ENCODE results near the gene CAT. TPM values are rescaled to one million over a fixed set of nuclear protein-coding genes. Genes with fewer than 3 reads are reported as not detected.

CAT gene
- total RNA-seq, 1 donor from 2014 or later: 29.2 TPM

GRCh38 chr11:34451053-34451452, 12.3 kb downstream of the CAT start:
- TF ChIP-seq, protein P1, sequence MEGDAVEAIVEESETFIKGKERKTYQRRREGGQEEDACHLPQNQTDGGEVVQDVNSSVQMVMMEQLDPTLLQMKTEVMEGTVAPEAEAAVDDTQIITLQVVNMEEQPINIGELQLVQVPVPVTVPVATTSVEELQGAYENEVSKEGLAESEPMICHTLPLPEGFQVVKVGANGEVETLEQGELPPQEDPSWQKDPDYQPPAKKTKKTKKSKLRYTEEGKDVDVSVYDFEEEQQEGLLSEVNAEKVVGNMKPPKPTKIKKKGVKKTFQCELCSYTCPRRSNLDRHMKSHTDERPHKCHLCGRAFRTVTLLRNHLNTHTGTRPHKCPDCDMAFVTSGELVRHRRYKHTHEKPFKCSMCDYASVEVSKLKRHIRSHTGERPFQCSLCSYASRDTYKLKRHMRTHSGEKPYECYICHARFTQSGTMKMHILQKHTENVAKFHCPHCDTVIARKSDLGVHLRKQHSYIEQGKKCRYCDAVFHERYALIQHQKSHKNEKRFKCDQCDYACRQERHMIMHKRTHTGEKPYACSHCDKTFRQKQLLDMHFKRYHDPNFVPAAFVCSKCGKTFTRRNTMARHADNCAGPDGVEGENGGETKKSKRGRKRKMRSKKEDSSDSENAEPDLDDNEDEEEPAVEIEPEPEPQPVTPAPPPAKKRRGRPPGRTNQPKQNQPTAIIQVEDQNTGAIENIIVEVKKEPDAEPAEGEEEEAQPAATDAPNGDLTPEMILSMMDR (IDR thresholded peaks at IDR 0.05; ENCODE audit: unreplicated experiment): no peak
- peaks cover 19% of the 10 kb centered on the region for H3K36me3 Mint-ChIP-seq
- no peak for DNase-seq (ENCODE audit: low spot score in 2 of 2, unreplicated experiment in 2 of 2)
- H3K27ac Mint-ChIP-seq: no peak overlapping the region
- no peak overlapping the region for H3K4me3 Mint-ChIP-seq
- H3K27me3 Mint-ChIP-seq (ENCODE audit: low read depth): no peaks in the 10 kb centered on the region
- no peaks in the 10 kb centered on the region for H3K4me1 Mint-ChIP-seq
- H3K9me3 Mint-ChIP-seq: no peaks in the 10 kb centered on the region

DNA sequence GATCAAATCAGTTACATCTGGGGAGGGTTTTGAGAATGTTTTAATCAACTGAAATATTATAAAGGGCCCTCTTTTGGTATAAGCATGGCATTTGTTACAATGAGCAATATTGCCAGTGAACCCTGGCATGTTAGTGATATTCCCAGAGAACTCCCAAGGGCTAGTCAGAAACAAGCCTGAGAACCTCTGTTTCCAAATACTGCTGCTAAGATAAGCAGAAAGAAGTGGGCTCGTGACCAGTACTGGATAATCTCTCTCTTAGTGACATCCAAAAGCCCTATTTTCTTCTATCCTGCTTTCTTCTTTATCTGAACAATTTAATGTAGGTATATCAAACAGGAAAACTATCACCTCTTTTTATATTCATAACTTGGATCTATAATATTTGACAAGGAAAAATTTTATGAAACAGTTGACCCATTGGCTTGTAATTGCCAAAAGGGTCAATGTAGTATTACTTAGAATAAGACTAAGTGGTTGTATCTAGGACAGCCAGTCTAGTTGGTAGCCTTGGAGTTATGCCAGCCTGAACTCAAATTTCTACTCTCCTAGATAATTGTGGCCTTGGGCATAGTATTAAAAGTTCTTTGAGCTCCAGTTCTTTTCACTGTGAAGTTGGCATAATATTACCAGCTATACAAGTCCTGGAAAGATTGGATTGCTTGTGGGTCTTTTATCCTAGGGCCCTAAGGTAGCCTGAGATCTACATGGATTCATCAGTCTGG, 15.7 kb downstream of the CAT start:
- TF ChIP-seq, protein P1 (IDR thresholded peaks at IDR 0.05; ENCODE audit: unreplicated experiment): no peak
- Mint-ChIP-seq H3K4me3 (no peak overlapping the region), H3K9me3 (no peaks in the 10 kb centered on the region), H3K27me3 (ENCODE audit: low read depth) (no peaks in the 10 kb centered on the region), H3K4me1 (no peaks in the 10 kb centered on the region), H3K27ac (no peak overlapping the region), H3K36me3 (peaks cover 39% of the 10 kb centered on the region)
- no peak for DNase-seq (ENCODE audit: low spot score in 2 of 2, unreplicated experiment in 2 of 2)

- Mint-ChIP-seq H3K27me3 (ENCODE audit: low read depth) (no peaks in the 10 kb centered on the region), H3K27ac (no peak overlapping the region), H3K4me3 (no peak overlapping the region), H3K9me3 (no peaks in the 10 kb centered on the region), H3K4me1 (no peaks in the 10 kb centered on the region), H3K36me3 (peaks cover 41% of the 10 kb centered on the region)
- TF ChIP-seq, protein P1 (IDR thresholded peaks at IDR 0.05; ENCODE audit: unreplicated experiment): no peak
- DNase-seq (ENCODE audit: low spot score in 2 of 2, unreplicated experiment in 2 of 2): no peak
These were observed 18.9 kb downstream of the CAT start for GRCh38 chr11:34457607-34458006.

GRCh38 chr11:34458525-34458924, 19.8 kb downstream of the CAT start:
- H3K4me1 Mint-ChIP-seq: no peaks in the 10 kb centered on the region
- H3K36me3 Mint-ChIP-seq: peaks cover 43% of the 10 kb centered on the region
- no peak for DNase-seq (ENCODE audit: low spot score in 2 of 2, unreplicated experiment in 2 of 2)
- H3K27ac Mint-ChIP-seq: no peak overlapping the region
- H3K9me3 Mint-ChIP-seq: no peaks in the 10 kb centered on the region
- H3K27me3 Mint-ChIP-seq (ENCODE audit: low read depth): no peaks in the 10 kb centered on the region
- TF ChIP-seq, protein P1 (IDR thresholded peaks at IDR 0.05; ENCODE audit: unreplicated experiment): no peak
- H3K4me3 Mint-ChIP-seq: no peak overlapping the region

GRCh38 chr11:34459507-34460162, 20.9 kb downstream of the CAT start:
- no peak for DNase-seq (ENCODE audit: low spot score in 2 of 2, unreplicated experiment in 2 of 2)
- Mint-ChIP-seq H3K27me3 (ENCODE audit: low read depth) (no peaks in the 10 kb centered on the region), H3K4me3 (no peak overlapping the region), H3K4me1 (no peaks in the 10 kb centered on the region), H3K36me3 (peaks cover 55% of the 10 kb centered on the region), H3K9me3 (peaks cover 2% of the 10 kb centered on the region), H3K27ac (no peak overlapping the region)
- TF ChIP-seq, protein P1 (IDR thresholded peaks at IDR 0.05; ENCODE audit: unreplicated experiment): no peak
